ENCODE results near the gene PDILT. TPM values are rescaled to one million over a fixed set of nuclear protein-coding genes. Genes with fewer than 3 reads are reported as not detected.
"Not testable (repeated sequence)": the region's sequence is repeated elsewhere in the genome, so short reads cannot be mapped to it uniquely, and the experiment has no call there.

Gene PDILT
- total RNA-seq, 2 experiments from 2014 or later: not detected

DNA sequence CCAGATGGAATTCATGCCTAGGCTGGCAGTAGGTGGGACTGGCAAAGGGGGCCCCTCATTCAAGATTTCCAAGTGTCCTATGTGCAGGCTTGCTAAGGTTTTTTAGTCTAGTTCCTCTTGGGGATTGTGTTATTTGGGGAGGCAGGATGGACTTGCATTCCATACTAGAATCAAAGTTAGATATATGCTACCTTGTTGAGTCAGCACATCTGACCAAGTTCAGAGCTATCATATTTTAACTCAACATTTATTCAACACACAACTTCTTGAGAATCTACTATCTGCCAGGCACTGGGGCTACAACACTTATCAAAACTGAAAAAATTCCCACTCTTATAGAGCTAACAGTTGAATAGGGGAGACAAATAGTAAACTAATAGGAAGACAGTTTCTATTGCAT, 83.9 kb downstream of the PDILT start:
- Mint-ChIP-seq H3K9me3 (ENCODE audit: low read depth) (no peaks in the 10 kb centered on the region), H3K36me3 (no peaks in the 10 kb centered on the region), H3K4me3 (no peak overlapping the region), H3K4me1 (no peaks in the 10 kb centered on the region), H3K27me3 (no peaks in the 10 kb centered on the region), H3K27ac (no peak overlapping the region)
- CTCF ChIA-PET: no interaction called here
- no peak for ATAC-seq
- DNase-seq: no peak

DNA sequence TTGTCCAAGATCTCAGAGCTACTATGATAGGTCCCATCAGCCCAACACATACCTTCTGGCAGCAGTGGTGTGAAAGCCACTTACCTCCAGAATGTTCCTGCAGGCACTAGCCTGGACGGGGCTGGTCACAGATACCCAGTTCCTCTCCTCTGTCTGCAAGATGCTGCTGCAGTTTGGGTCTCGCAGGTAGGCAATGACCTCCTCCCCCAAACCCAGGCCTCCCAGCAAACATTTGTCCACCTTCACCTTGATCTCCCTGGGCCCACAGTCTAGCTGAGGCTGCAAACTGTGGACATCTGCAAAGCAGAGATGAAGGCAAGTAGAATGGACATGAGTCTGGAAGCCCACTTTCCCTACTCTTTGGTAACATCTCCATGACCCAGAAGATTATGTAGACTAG, 84.4 kb downstream of the PDILT start:
- ATAC-seq: no peak
- H3K4me3 Mint-ChIP-seq: no peak overlapping the region
- no peaks in the 10 kb centered on the region for H3K27me3 Mint-ChIP-seq
- no peaks in the 10 kb centered on the region for H3K36me3 Mint-ChIP-seq
- CTCF ChIA-PET: no interaction called here
- H3K4me1 Mint-ChIP-seq: no peaks in the 10 kb centered on the region
- DNase-seq: no peak
- H3K9me3 Mint-ChIP-seq (ENCODE audit: low read depth): no peaks in the 10 kb centered on the region
- no peak overlapping the region for H3K27ac Mint-ChIP-seq

DNA sequence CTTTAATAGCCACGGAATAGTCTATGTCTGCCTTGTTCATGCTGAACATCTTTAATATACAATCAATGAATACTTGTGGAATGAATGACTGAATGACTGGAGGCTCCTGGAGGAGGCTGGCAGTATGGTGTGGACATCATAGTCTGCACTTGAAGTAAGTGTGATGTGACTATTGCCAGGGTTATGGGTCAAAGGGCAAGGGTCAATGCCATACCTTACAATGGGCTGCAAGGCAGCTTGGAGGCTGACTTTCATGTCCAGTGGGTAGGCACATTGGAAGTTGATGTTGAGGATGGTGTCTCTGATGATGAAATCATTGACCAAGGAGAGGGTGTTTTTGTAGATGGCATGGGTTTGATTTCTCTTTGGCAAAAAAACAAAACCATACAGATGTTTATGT, 85.1 kb downstream of the PDILT start:
- CTCF ChIA-PET: no interaction called here
- H3K4me3 Mint-ChIP-seq: no peak overlapping the region
- no peaks in the 10 kb centered on the region for H3K27me3 Mint-ChIP-seq
- H3K27ac Mint-ChIP-seq: no peak overlapping the region
- no peak for ATAC-seq
- H3K36me3 Mint-ChIP-seq: no peaks in the 10 kb centered on the region
- no peaks in the 10 kb centered on the region for H3K9me3 Mint-ChIP-seq (ENCODE audit: low read depth)
- no peaks in the 10 kb centered on the region for H3K4me1 Mint-ChIP-seq
- no peak for DNase-seq

DNA sequence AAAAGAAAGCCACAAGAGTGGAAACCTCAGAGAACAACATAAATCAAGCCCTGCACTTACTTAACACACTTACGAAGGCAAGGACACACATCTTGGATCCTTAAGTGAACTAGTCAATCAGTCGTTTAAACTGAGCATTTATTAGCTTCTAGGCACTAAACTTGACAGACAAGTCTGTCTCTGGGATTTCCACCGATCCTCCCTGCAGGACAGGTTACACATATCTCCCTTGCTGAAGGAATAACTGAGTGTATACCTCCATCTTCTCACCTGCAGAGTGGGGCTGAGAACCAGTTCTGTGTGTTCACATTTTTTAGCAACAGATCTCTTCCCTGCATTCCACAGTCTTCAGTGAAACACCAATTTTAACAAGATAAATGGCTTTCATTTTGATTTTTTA, 86.1 kb downstream of the PDILT start:
- H3K4me1 Mint-ChIP-seq: no peaks in the 10 kb centered on the region
- no peak overlapping the region for H3K4me3 Mint-ChIP-seq
- no peaks in the 10 kb centered on the region for H3K36me3 Mint-ChIP-seq
- H3K27me3 Mint-ChIP-seq: no peaks in the 10 kb centered on the region
- H3K9me3 Mint-ChIP-seq (ENCODE audit: low read depth): no peaks in the 10 kb centered on the region
- H3K27ac Mint-ChIP-seq: no peak overlapping the region
- ATAC-seq: no peak
- no peak for DNase-seq
- CTCF ChIA-PET: no interaction called here

DNA sequence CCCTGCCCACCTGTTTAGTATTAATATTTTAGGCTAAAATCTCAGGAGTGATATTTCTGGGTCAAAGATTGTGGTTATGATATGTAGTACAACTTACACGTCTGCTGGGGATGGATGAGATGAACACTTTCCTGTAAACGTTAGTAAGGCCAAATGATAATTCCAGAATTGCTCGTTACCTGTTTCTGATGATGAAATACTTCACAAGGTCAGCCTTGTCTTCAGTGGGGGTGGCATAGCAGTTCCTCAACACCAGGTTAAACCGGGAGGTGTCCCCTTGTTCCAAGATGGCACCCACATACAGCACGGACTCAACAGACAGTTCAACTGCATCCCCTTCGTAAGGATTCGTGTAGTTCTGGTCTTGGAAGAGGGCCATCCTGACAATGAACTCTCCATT, 86.5 kb downstream of the PDILT start:
- no peak for ATAC-seq
- H3K27ac Mint-ChIP-seq: no peak overlapping the region
- H3K9me3 Mint-ChIP-seq (ENCODE audit: low read depth): no peaks in the 10 kb centered on the region
- no peak for DNase-seq
- H3K4me3 Mint-ChIP-seq: no peak overlapping the region
- no peaks in the 10 kb centered on the region for H3K27me3 Mint-ChIP-seq
- H3K36me3 Mint-ChIP-seq: no peaks in the 10 kb centered on the region
- CTCF ChIA-PET: no interaction called here
- H3K4me1 Mint-ChIP-seq: no peaks in the 10 kb centered on the region

DNA sequence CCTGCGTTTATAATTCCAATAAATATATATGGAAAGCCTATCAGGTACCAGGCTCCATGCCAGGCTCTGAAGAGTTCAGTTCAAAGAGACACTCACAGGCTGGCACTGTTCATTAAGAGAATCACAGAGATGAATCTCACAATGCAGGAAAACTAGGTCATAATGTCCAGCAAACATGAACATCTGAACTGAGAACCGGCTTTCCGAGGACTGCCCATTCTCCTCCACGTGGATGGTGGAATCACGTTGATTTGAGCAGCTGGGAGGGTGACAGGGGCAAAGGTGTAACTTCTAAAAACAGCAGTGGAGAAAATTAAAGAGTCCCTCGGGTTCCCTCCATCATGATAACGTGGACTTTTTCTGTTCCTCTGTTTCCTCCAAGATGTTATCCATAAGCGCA, 87.4 kb downstream of the PDILT start:
- no peaks in the 10 kb centered on the region for H3K27me3 Mint-ChIP-seq
- CTCF ChIA-PET: no interaction called here
- H3K4me3 Mint-ChIP-seq: no peak overlapping the region
- H3K27ac Mint-ChIP-seq: no peak overlapping the region
- H3K4me1 Mint-ChIP-seq: no peaks in the 10 kb centered on the region
- no peaks in the 10 kb centered on the region for H3K9me3 Mint-ChIP-seq (ENCODE audit: low read depth)
- DNase-seq: no peak
- no peak for ATAC-seq
- H3K36me3 Mint-ChIP-seq: no peaks in the 10 kb centered on the region

DNA sequence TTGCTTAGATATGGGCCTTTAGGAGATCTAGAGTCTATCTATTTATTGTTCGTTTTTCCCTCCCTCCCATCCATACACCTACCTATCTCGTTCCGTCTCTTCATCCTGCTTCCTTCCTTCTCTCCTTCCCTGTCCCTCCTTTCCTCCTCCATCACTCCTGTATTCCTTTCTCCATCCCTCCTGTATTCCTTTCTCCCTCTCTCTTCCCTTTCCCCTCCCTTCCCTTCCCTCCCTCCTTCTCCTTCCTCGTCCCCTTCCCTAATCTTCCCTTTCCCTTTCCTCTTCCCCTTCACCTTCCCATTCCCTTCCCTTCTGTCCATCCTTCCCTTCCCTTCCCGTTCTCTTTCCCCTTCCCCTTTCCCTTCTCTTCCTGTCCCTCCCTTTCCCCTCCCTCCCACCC, 87.8 kb downstream of the PDILT start:
- no peak overlapping the region for H3K27ac Mint-ChIP-seq

DNA sequence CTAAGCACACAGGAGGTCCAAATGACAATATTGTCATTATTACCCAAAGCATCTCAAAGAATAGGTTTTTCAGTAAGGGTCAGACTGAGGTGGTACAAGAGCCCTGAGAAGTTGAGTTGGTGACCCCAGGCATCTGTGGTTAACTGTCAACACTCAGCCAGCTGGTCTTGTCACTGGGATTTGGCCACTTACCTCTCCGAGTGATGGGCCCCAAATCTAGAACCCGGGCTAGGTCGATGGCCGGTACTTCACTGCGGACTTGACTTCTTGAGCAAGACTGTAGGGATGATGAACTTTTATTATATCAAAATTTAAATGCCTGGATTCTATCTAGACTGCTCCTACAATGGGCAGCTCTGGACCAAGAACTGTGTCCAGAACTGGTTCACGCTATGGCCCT, 88.8 kb downstream of the PDILT start:
- CTCF ChIA-PET: no interaction called here
- DNase-seq (no peak), ATAC-seq (no peak)
- H3K27me3 Mint-ChIP-seq: no peaks in the 10 kb centered on the region
- H3K27ac Mint-ChIP-seq: no peak overlapping the region
- H3K9me3 Mint-ChIP-seq (ENCODE audit: low read depth): no peaks in the 10 kb centered on the region
- H3K4me3 Mint-ChIP-seq: no peak overlapping the region
- H3K36me3 Mint-ChIP-seq: no peaks in the 10 kb centered on the region
- H3K4me1 Mint-ChIP-seq: no peaks in the 10 kb centered on the region

More for the DNA sequence above, 87.8 kb downstream of the PDILT start:
- no peaks in the 10 kb centered on the region for H3K36me3 Mint-ChIP-seq
- no peak overlapping the region for H3K4me3 Mint-ChIP-seq
- CTCF ChIA-PET: no interaction called here
- H3K27me3 Mint-ChIP-seq: no peaks in the 10 kb centered on the region
- no peaks in the 10 kb centered on the region for H3K9me3 Mint-ChIP-seq (ENCODE audit: low read depth)
- H3K4me1 Mint-ChIP-seq: no peaks in the 10 kb centered on the region
- no peak for ATAC-seq
- DNase-seq: no peak

DNA sequence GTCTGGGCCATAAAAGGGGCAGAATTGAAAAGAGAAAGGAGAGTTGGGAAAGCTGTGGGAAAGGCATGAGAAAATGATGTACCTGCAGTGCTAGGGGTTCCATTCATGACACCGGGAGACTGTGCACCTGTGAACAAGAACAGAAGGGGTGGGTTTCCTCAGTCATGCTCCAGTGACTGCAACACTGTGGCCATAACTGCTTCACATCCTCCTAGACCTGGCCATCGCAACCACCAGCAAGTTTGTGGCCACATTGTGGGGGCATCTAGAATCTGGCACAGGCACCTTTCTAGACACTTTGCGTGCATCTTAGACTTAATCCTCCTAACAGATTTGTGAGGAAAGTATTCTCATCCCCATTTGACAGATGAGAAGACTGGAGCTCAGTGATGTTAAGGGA, 90.0 kb downstream of the PDILT start:
- CTCF ChIA-PET: interaction anchor here (1.1 kb wide), 1 partner anchor 71 kb away, joined by 4 read pairs; no protein-coding TSS in a partner anchor
- no peak overlapping the region for H3K4me3 Mint-ChIP-seq
- DNase-seq (no peak), ATAC-seq (no peak)
- H3K27ac Mint-ChIP-seq: no peak overlapping the region
- H3K27me3 Mint-ChIP-seq: no peaks in the 10 kb centered on the region
- no peaks in the 10 kb centered on the region for H3K4me1 Mint-ChIP-seq
- no peaks in the 10 kb centered on the region for H3K9me3 Mint-ChIP-seq (ENCODE audit: low read depth)
- H3K36me3 Mint-ChIP-seq: no peaks in the 10 kb centered on the region

DNA sequence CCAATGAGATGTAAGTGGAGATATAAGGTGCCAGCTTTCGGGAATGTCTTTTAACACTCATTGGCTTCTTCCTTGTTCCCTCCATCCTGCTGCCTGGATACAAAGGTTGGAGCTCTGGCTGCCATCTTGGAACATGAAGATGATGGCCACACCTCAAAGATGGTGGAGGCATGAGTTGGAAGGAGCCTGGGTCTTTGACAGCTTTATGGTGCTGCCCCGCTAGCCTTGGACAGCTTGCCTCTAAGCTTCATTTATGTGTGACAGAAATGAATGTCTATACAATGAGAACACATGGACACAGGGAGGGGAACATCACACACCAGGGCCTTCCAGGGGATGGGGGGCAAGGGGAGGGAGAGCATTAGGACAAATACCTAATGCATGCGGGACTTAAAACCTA, 90.8 kb downstream of the PDILT start:
- H3K27me3 Mint-ChIP-seq: no peaks in the 10 kb centered on the region
- H3K36me3 Mint-ChIP-seq: no peaks in the 10 kb centered on the region
- DNase-seq (no peak), ATAC-seq (no peak)
- no peak overlapping the region for H3K4me3 Mint-ChIP-seq
- H3K4me1 Mint-ChIP-seq: no peaks in the 10 kb centered on the region
- CTCF ChIA-PET: interaction anchor here (1.1 kb wide), 1 partner anchor 72 kb away, joined by 4 read pairs; no protein-coding TSS in a partner anchor
- no peak overlapping the region for H3K27ac Mint-ChIP-seq
- H3K9me3 Mint-ChIP-seq (ENCODE audit: low read depth): no peaks in the 10 kb centered on the region

DNA sequence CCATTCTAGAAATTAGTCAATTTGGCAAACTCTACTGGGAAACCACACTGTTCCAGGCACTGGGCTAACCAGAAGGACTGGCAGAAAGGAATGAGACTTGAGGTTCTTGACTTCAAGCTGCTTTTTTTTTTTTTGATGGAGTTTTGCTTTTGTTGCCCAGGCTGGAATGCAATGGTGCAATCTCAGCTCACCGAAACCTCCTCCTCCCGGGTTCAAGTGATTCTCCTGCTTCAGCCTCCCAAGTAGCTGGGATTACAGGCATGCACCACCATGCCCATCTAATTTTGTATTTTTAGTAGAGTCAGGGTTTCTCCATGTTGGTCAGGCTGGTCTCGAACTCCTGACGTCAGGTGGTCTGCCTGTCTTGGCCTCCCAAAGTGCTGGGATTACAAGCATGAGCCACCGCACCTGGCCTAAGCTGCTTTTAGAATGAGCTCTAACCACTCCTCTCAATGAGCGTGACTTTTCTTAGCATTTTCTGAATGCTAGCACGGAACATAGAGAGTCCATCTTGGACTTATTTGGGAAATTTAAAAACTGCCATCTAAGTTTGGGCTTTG, 91.9 kb downstream of the PDILT start:
- H3K4me1 Mint-ChIP-seq; H3K27ac Mint-ChIP-seq; H3K9me3 Mint-ChIP-seq (ENCODE audit: low read depth); DNase-seq; H3K4me3 Mint-ChIP-seq; H3K36me3 Mint-ChIP-seq; ATAC-seq; H3K27me3 Mint-ChIP-seq: not testable (repeated sequence)
- CTCF ChIA-PET: interaction anchor here (2.1 kb wide), 1 partner anchor 12 kb away, joined by 7 read pairs; no protein-coding TSS in a partner anchor

DNA sequence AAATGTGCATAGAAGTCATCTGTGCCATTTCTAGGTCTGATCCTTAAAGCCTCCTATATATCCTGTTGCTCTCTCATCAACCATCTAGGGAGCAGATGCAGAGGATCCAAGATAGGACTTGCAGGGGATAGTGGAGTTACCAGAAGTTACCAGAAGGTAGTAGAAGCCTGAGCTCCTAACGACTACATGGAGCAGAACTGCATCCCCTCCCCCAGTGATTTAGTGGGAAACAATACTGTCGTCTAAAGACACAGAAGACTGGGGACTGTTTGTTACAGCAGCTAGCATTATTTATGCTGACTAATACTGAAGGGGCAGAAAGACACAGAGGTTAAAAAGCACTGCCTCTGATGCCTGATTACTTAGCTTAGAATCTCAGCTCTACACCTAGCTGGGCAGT, 93.0 kb downstream of the PDILT start:
- Mint-ChIP-seq H3K27ac (no peak overlapping the region), H3K27me3 (no peaks in the 10 kb centered on the region), H3K4me1 (no peaks in the 10 kb centered on the region), H3K36me3 (no peaks in the 10 kb centered on the region), H3K4me3 (no peak overlapping the region), H3K9me3 (ENCODE audit: low read depth) (no peaks in the 10 kb centered on the region)
- ATAC-seq (no peak), DNase-seq (no peak)
- CTCF ChIA-PET: interaction anchor here (2.1 kb wide), 1 partner anchor 11 kb away, joined by 7 read pairs; no protein-coding TSS in a partner anchor

DNA sequence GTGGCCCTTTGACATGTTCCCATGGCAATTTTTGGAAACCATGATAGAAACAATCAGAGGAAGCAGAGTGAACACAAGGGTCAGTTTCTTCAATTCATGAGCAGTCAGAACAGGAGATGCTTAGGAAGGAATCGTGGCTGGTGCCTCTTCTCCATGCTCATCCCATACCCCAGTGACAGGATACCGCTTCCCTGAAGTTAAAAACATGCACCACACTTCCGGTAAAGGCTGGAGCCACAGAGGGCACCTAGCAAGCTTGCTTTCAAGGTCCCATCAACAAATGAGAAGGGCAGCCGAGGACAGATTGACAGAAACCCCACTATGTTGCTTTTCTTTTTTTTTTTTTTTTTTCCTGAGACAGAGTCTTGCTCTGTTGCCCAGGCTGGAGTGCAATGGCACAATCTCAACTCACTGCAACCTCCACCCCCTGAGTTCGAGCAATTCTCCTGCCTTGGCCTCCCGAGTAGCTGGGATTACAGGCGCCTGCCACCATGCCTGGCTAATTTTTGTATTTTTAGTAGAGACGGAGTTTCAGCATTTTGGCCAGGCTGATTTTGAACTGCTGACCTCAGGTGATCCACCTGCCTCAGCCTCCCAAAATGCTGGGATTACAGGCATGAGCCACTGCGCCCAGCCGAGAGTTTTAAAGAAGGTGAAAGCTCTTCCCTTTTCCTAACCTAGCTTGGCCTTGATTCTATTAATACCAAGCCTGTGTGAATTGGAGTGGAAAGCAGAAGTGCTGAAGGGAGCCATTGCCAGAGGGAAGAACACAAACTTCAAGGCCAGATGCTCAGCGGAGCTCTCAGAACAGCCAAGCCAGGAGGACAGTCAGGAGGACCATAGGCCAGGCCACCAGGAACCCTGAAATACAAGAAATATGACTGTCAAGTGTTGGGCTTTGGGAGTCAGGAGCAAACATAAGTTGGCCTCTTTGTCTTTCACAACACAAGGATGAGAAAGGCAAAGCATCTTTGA, 93.8 kb downstream of the PDILT start:
- Mint-ChIP-seq H3K4me3 (no peak overlapping the region), H3K27me3 (no peaks in the 10 kb centered on the region), H3K27ac (no peak overlapping the region), H3K36me3 (no peaks in the 10 kb centered on the region), H3K4me1 (no peaks in the 10 kb centered on the region), H3K9me3 (ENCODE audit: low read depth) (no peaks in the 10 kb centered on the region)
- CTCF ChIA-PET: interaction anchor here (0.7 to 2.1 kb wide), 2 partner anchors 10 to 73 kb away, joined by 3 to 7 read pairs; no protein-coding TSS in a partner anchor
- DNase-seq (no peak), ATAC-seq (no peak)

DNA sequence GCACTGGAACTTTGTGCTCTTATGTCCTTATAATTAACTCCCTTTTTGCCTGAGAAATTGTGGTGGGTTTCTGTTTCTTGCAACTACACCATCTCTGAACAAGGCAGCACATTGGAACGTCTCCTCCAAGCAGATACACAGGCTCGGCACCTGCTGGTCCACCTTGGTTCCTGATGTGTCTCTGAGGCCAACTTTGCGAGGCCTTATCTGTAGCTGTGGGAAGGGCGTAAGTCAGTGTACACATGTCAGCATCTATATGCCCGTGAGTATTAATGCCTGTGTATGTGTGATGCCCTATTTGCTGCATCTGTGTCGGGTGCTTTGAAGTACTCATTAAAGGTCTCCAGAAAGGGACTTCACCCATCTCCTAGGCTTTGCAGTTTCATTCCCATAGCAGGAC, 94.8 kb downstream of the PDILT start:
- CTCF ChIA-PET: no interaction called here
- no peaks in the 10 kb centered on the region for H3K36me3 Mint-ChIP-seq
- no peak overlapping the region for H3K27ac Mint-ChIP-seq
- ATAC-seq (no peak), DNase-seq (no peak)
- H3K9me3 Mint-ChIP-seq (ENCODE audit: low read depth): no peaks in the 10 kb centered on the region
- H3K4me1 Mint-ChIP-seq: no peaks in the 10 kb centered on the region
- H3K27me3 Mint-ChIP-seq: no peaks in the 10 kb centered on the region
- no peak overlapping the region for H3K4me3 Mint-ChIP-seq
